B cell (primary cell): Measurements from ENCODE around the gene OR2L5. TPM values are rescaled to one million over a fixed set of nuclear protein-coding genes. Genes with fewer than 3 reads are reported as not detected.

Experiments used
- ATAC-seq: fragments of 200-7000 bp; cut with Tn5 transposase; one replicate; pipeline ENCODE4 v1.10.0; 2021; ENCODE audit warnings: low read depth, mild to moderate bottlenecking, moderate number of reproducible peaks, moderate library complexity
- CTCF ChIA-PET: fragments of 350-600 bp; sonication (Branson Sonifier 250); formaldehyde crosslinking; loops from one replicate; lab custom pipeline; 2021; ENCODE audit warnings: antibody characterized with exemption, inconsistent platforms; lab: Charles Lee
- POLR2A ChIA-PET: fragments of 350-600 bp; sonication (Branson Sonifier 250); formaldehyde crosslinking; loops from one replicate; lab custom pipeline; 2021; ENCODE audit warnings: antibody characterized with exemption; lab: Charles Lee
- DNase-seq: peaks from one replicate; pipeline ENCODE4 v3.0.0; 2013
- H2AFZ ChIP-seq: 2 replicates; pipeline ENCODE4 v1.6.1; 2012; ENCODE audit warnings: mild to moderate bottlenecking, low read depth, low read length; ENCODE audit not compliant: insufficient read depth, poor library complexity, severe bottlenecking
- H3K27ac ChIP-seq, 2 donors: 1 replicate in 1 of 2; 2 replicates in 1 of 2; pipeline ENCODE4 v1.5.1; 2012 to 2013; ENCODE audit warnings: low read length in 2 of 2, mild to moderate bottlenecking in 2 of 2, moderate library complexity in 1 of 2
- H3K27me3 ChIP-seq, 4 experiments: fragments of 200-600 bp in 1 of 4; sonication (generic) in 1 of 4; replicated peaks in 1 of 4; 1 replicate in 2 of 4; 2 replicates in 2 of 4; pipeline versions ENCODE4 v1.6.1 to v1.7.0; 2013 to 2016; ENCODE audit warnings: low read length in 3 of 4, mild to moderate bottlenecking in 2 of 4, mixed read lengths in 1 of 4, moderate library complexity in 1 of 4; ENCODE audit not compliant: insufficient read depth in 4 of 4, control insufficient read depth in 3 of 4; ENCODE audit errors: control extremely low read depth in 1 of 4
- H3K36me3 ChIP-seq, 2 experiments: replicated peaks in 1 of 2; 1 replicate in 1 of 2; 2 replicates in 1 of 2; pipeline versions ENCODE4 v1.6.1 to v1.7.1; 2013; ENCODE audit warnings: low read length in 1 of 2; ENCODE audit not compliant: insufficient read depth in 2 of 2, control insufficient read depth in 1 of 2; ENCODE audit errors: control extremely low read depth in 1 of 2, extremely low read depth in 1 of 2
- H3K4me1 ChIP-seq, 2 donors: fragments of 200-600 bp in 1 of 2; sonication (generic) in 1 of 2; 1 replicate in 1 of 2; 2 replicates in 1 of 2; pipeline versions ENCODE4 v1.5.1 to v1.6.1; 2013 to 2017; ENCODE audit warnings: low read length in 2 of 2; ENCODE audit not compliant: control insufficient read depth in 2 of 2, insufficient read depth in 2 of 2
- H3K4me2 ChIP-seq: replicated peaks from 2 replicates; pipeline ENCODE3; 2012; ENCODE audit warnings: mild to moderate bottlenecking, low read depth, low read length; ENCODE audit not compliant: poor library complexity, severe bottlenecking
- H3K4me3 ChIP-seq, 5 experiments: fragments of 200-600 bp in 1 of 5; sonication (generic) in 1 of 5; 1 replicate in 3 of 5; 2 replicates in 2 of 5; pipeline versions ENCODE4 v1.5.1 to v1.7.0; 2011 to 2016; ENCODE audit warnings: low read length in 4 of 5, mild to moderate bottlenecking in 4 of 5, low read depth in 2 of 5, control low read depth in 1 of 5, moderate library complexity in 1 of 5; ENCODE audit not compliant: insufficient read depth in 1 of 5; ENCODE audit errors: control extremely low read depth in 1 of 5, extremely low read depth in 1 of 5
- H3K79me2 ChIP-seq: fragments of 200-600 bp; sonication (generic); one replicate; pipeline ENCODE4 v1.6.0; 2016; ENCODE audit warnings: low read length; ENCODE audit not compliant: control insufficient read depth, insufficient read depth
- H3K9ac ChIP-seq: fragments of 200-600 bp; sonication (generic); 2 replicates; pipeline ENCODE4 v1.6.1; 2017; ENCODE audit warnings: mild to moderate bottlenecking, low read length, moderate library complexity
- H3K9me3 ChIP-seq, 3 donors: one replicate each; pipeline versions ENCODE4 v1.6.1 to v1.7.1; 2013; ENCODE audit warnings: low read length in 2 of 3; ENCODE audit not compliant: control insufficient read depth in 2 of 3, insufficient read depth in 1 of 3; ENCODE audit errors: control extremely low read depth in 1 of 3
- H4K20me1 ChIP-seq: 2 replicates; pipeline ENCODE4 v1.6.0; 2012; ENCODE audit warnings: mild to moderate bottlenecking, low read length; ENCODE audit not compliant: insufficient read depth, control insufficient read depth, poor library complexity, severe bottlenecking
- H3K27ac Mint-ChIP-seq: one replicate; pipeline ENCODE4 v1.8.0; 2021; ENCODE audit warnings: mixed read lengths
- H3K27me3 Mint-ChIP-seq: one replicate; pipeline ENCODE4 v1.8.0; 2021; ENCODE audit warnings: mixed read lengths
- H3K4me1 Mint-ChIP-seq: one replicate; pipeline ENCODE4 v1.8.0; 2021; ENCODE audit warnings: mixed read lengths
- H3K4me3 Mint-ChIP-seq: one replicate; pipeline ENCODE4 v1.8.0; 2021; ENCODE audit warnings: mixed read lengths
- H3K9me3 Mint-ChIP-seq: one replicate; pipeline ENCODE4 v1.8.0; 2022; ENCODE audit warnings: mixed read lengths; ENCODE audit not compliant: insufficient read depth
- EZH2 ChIP-seq: IDR thresholded peaks from 2 replicates; pipeline ENCODE4 v1.6.1; 2012; ENCODE audit warnings: borderline replicate concordance, low read depth, mild to moderate bottlenecking, moderate library complexity, low read length; ENCODE audit not compliant: insufficient read depth, poor library complexity, severe bottlenecking
- WGBS: methylation state at CpG from one replicate; pipeline ENCODE4 v1.1.5; 2013; ENCODE audit warnings: missing lambda C conversion rate; ENCODE audit not compliant: insufficient coverage; 5-methylcytosine and 5-hydroxymethylcytosine counted together
- intact Hi-C: fragments of 100-400 bp; cut with micrococcal nuclease; formaldehyde crosslinking; loops from one replicate; pipeline ENCODE4 v1.10.0; 2022
- polyA minus RNA-seq: library from RNA; depleted of rRNA, polyadenylated mRNA; stranded (reverse); fragments of >200 nt; gene quantifications from 2 replicates; pipeline ENCODE4 v1.2.3, GENCODE V29; 2012
- polyA plus RNA-seq: library from polyadenylated mRNA; depleted of rRNA; stranded (reverse); fragments of >200 nt; gene quantifications from 2 replicates; pipeline ENCODE4 v1.2.3, GENCODE V29; 2012
- total RNA-seq, 2 donors: library from RNA; stranded (reverse); fragments of 120-200 nt in 1 of 2; gene quantifications; 1 replicate in 1 of 2; 2 replicates in 1 of 2; pipeline versions ENCODE4 v1.2.3 to v1.2.4, GENCODE V29; 2013 to 2022
- TF ChIP-seq, protein P1 (sequence below): fragments of 200-600 bp; IDR thresholded peaks from one replicate; pipeline ENCODE4 v1.8.0; 2022; ENCODE audit warnings: antibody characterized with exemption, mild to moderate bottlenecking

The OR2L5 gene
- total RNA-seq (0.27 TPM in 1 of 2 replicates, not detected in the other), polyA plus RNA-seq (0.09 and 0.13 TPM in 2 replicates), polyA minus RNA-seq (0.36 and 0.60 TPM in 2 replicates)
- total RNA-seq (2013): 0.23 TPM

DNA sequence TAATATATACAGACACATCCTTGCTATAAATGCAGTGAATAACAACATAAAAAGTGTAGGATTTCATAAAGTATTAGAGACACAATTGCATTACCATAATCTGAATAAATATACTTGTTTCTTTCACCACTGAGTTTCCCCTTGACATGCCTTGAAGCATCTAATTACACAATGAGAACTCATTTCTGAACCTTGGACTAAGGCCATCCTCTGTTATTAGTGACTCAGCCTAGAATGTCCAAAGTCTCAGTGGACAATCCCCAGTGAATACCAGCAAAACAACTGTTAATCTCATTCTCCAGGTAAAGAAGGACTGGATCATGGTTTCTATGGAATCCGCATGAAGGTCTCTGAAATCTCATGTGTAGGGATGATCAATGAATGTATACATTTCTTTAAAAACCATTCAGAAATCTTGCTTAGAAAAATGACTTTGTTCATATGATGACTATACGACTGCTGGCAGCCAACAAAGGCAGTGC lies at the start of gene OR2L5:
OR2L5 (plus strand) TSS at position 432 of the 482 bp plus-strand sequence. CDS start 8,288 bp downstream, outside the sequence.
- ATAC-seq (no peak), DNase-seq (no peak)
- H3K4me3 ChIP-seq: no peak within 1 kb of the TSS
- no peak within 1 kb of the TSS for H3K4me2 ChIP-seq
- H2AFZ ChIP-seq: no peak within 1 kb of the TSS
- no peak within 1 kb of the TSS for H3K27ac Mint-ChIP-seq
- POLR2A ChIA-PET: no interaction called here
- no peaks in the 10 kb centered on the region for H3K36me3 ChIP-seq
- peaks cover 15% of the 10 kb centered on the region for H3K9me3 Mint-ChIP-seq
- CTCF ChIA-PET: no interaction called here
- H3K79me2 ChIP-seq: no peaks in the 10 kb centered on the region
- H3K27ac ChIP-seq: no peak within 1 kb of the TSS
- no peaks in the 10 kb centered on the region for H3K4me1 Mint-ChIP-seq
- intact Hi-C loops: no loop called here
- no peaks in the 10 kb centered on the region for H4K20me1 ChIP-seq
- no peaks in the 10 kb centered on the region for H3K27me3 ChIP-seq
- peaks cover 0 to 12% (median 2%) of the 10 kb centered on the region in 3 donors for H3K9me3 ChIP-seq
- no peak within 1 kb of the TSS for H3K4me3 Mint-ChIP-seq
- no peaks in the 10 kb centered on the region for H3K27me3 Mint-ChIP-seq
- no peaks in the 10 kb centered on the region for H3K4me1 ChIP-seq
- H3K9ac ChIP-seq: no peak within 1 kb of the TSS
- TF ChIP-seq, protein P1, sequence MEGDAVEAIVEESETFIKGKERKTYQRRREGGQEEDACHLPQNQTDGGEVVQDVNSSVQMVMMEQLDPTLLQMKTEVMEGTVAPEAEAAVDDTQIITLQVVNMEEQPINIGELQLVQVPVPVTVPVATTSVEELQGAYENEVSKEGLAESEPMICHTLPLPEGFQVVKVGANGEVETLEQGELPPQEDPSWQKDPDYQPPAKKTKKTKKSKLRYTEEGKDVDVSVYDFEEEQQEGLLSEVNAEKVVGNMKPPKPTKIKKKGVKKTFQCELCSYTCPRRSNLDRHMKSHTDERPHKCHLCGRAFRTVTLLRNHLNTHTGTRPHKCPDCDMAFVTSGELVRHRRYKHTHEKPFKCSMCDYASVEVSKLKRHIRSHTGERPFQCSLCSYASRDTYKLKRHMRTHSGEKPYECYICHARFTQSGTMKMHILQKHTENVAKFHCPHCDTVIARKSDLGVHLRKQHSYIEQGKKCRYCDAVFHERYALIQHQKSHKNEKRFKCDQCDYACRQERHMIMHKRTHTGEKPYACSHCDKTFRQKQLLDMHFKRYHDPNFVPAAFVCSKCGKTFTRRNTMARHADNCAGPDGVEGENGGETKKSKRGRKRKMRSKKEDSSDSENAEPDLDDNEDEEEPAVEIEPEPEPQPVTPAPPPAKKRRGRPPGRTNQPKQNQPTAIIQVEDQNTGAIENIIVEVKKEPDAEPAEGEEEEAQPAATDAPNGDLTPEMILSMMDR: no peak
- no peak for TF ChIP-seq EZH2
- WGBS: no CpG with 5 or more reads among the region's 2 CpGs

GRCh38 chr1:247964933-247965332 lies 48.5 kb upstream of the OR2L5 start, which contains the start of gene OR2AK2:
Gene OR2AK2, plus strand, starts transcription at chr1:247965233. Its CDS starts 144 bp downstream, at chr1:247965377.
- Mint-ChIP-seq H3K27ac (no peak within 1 kb of the TSS), H3K4me1 (peaks cover 21% of the 10 kb centered on the region), H3K9me3 (peaks cover 4% of the 10 kb centered on the region), H3K27me3 (peaks cover 4% of the 10 kb centered on the region), H3K4me3 (no peak within 1 kb of the TSS)
- DNase-seq (no peak), ATAC-seq (no peak)
- H3K79me2 ChIP-seq: no peaks in the 10 kb centered on the region
- no peaks in the 10 kb centered on the region for H3K36me3 ChIP-seq
- H3K9me3 ChIP-seq: no peaks in the 10 kb centered on the region
- no peak within 1 kb of the TSS for H3K9ac ChIP-seq
- no peaks in the 10 kb centered on the region for H4K20me1 ChIP-seq
- H3K27me3 ChIP-seq: no peaks in the 10 kb centered on the region
- no peak within 1 kb of the TSS for H3K4me3 ChIP-seq
- no peak within 1 kb of the TSS for H2AFZ ChIP-seq
- TF ChIP-seq, protein P1: no peak
- no peak for TF ChIP-seq EZH2
- intact Hi-C loops: no loop called here
- no CpG with 5 or more reads among the region's 2 CpGs for WGBS
- POLR2A ChIA-PET: no interaction called here
- H3K27ac ChIP-seq: peak within 1 kb of the TSS in 1 of 2 donors; percentile 38
- CTCF ChIA-PET: no interaction called here
- H3K4me1 ChIP-seq: peaks cover 12 to 21% of the 10 kb centered on the region in 2 donors
- peak within 1 kb of the TSS; percentile 66 for H3K4me2 ChIP-seq
